Measurements from ENCODE around the gene THADA. TPM values are rescaled to one million over a fixed set of nuclear protein-coding genes. Genes with fewer than 3 reads are reported as not detected.
"Not testable (repeated sequence)": the region's sequence is repeated elsewhere in the genome, so short reads cannot be mapped to it uniquely, and the experiment has no call there.

THADA gene
- polyA plus RNA-seq (2013, experiment 1 of 2; ENCODE audit: insufficient read length) = 20.6 TPM
- polyA plus RNA-seq (2013, experiment 2 of 2; ENCODE audit: insufficient read length) = 24.2 TPM

DNA sequence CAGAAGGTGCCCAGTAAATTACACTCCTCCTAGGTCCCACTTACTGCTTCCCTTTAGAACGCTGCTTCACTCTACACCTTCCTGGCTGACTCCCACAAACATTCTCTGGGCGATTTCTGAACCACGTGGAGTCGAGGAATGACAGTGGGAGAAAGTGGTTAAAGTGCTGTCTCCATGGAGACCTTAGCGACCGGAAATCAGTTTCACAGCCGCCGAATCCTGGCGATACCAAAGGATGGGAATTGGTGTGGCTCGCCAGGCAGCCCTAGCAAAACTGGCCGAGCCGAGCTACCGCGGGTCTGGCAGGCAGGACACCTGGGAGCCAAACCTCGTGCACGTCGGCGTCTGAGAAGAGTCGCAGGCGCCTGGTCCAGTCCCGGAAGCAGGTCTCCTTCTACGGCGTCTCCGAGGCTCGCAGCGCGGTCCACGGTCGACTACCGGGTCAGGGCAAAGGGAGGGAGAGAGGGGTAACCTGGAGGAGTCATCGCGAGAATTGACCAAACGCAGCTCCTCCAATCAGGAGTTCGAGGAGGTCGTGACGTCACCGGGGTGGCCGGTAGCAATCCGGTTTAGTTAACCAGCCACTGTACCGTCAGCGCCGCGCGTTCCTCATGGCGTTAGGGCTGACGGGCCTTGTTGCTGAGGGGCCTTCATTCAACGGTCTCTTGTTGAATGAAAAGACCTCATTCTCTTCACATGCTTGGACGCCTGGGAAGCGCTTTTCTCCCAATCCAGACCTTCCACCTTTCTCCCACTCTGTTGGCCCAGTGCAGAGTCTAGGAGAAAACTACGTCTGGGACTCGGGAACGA lies at the start of gene THADA:
TSS of gene THADA (minus strand) at position 436 of the 810 bp plus-strand sequence. CDS start 3,646 bp downstream, outside the sequence.
- DNase-seq = peak; percentile 99

DNA sequence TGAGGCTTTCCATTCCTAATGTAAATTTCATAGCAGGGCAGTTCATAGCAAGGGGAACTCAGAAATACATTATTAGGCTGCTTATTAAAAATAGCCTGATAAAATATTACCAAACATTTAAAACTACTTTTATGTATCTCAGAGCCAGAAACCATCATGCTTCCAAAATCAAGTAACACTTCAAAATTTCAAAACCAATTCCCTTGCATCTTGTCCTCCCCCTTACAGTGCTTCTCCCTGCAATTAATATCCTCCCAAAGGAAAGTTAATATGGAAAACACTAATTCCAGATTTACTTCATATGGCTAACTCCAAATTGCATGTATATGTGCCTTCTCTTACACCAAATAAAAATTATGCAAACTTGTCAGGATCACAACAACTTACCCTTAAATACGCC lies 47.8 kb upstream of the THADA start:
- DNase-seq = no peak

GRCh38 chr2:43642363-43642762 lies 46.5 kb upstream of the THADA start:
- no peak for DNase-seq

GRCh38 chr2:43637030-43637803 lies 41.4 kb upstream of the THADA start, which contains the start of gene PLEKHH2:
Gene PLEKHH2, plus strand, starts transcription at chr2:43637260. Its CDS starts 7,414 bp downstream, at chr2:43644674.
- peak; percentile 83 for DNase-seq

DNA sequence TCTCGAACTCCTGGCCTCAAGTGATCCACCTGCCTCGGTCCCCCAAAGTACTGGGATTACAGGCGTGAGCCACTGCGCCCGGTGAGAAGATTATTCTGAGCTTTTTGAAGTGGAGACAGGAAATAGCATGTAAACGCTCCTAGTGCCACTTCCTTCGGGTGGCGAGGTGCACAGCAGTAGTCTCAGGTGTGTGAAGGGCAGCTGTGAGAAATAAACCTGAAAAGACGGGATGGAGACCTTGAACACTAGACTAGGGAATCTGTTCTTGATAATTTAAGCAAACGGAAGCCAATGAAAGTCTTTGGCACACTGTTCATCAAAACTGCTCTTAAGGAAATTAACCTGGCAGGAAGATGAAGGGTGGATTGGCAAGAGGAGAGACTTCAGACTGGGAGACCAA lies 40.8 kb upstream of the THADA start:
- DNase-seq = no peak

GRCh38 chr2:43636153-43636552 lies 40.3 kb upstream of the THADA start:
- not testable (repeated sequence) for DNase-seq

GRCh38 chr2:43634604-43635306 lies 38.9 kb upstream of the THADA start:
- peak; percentile 82 for DNase-seq

DNA sequence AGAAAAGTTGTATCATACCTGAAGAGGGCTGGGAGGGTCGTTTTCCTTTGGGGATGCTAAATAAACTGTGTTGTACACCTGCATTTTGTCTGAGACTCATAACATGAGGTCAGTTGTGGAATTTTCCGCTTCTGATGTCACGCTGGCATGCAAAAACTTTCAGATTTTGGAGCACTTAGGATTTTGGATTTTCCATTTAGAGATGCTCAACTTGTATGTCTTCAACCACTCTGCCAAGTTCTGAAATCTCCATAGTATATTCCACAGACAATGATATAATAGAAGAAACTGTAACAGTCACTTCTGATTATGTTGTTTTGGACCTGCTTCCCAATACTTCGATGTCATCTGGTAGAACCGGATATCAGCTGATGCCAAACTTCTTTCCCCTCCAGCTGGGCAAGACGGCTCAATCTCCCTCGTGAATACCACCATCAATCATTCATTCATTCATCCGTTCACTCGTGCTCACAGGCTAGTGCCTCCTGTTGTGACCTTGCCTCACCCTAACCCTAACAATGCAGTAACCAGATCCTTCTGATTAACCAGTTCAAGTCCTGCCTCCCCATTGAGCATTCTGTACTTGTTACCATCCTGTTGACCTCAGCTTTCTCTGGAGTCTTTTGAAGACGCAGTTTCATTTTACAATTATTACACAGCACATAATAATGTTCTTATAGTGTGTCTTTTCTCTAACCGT lies 35.9 kb upstream of the THADA start:
- DNase-seq = no peak

- DNase-seq = no peak
Measured at GRCh38 chr2:43622931-43623451, 27.2 kb upstream of the THADA start.

DNA sequence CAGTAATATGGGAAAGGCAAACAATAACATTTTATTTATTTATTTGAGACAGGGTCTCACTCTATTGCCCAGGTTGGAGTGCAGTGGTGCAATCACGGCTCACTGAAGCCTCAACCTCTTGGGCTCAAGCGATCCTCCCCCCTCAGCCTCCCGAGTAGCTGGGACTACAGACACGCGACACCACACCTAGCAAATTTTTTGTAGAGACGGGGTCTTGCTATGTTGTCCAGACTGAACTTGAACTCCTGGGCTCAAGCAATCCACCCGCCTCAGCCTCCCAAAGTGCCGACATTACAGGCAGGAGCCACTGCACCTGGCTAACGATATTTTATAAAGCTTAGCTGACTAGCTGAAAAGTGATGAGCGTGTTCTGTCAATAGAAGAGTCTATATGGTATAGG lies 23.7 kb upstream of the THADA start:
- no peak for DNase-seq

DNA sequence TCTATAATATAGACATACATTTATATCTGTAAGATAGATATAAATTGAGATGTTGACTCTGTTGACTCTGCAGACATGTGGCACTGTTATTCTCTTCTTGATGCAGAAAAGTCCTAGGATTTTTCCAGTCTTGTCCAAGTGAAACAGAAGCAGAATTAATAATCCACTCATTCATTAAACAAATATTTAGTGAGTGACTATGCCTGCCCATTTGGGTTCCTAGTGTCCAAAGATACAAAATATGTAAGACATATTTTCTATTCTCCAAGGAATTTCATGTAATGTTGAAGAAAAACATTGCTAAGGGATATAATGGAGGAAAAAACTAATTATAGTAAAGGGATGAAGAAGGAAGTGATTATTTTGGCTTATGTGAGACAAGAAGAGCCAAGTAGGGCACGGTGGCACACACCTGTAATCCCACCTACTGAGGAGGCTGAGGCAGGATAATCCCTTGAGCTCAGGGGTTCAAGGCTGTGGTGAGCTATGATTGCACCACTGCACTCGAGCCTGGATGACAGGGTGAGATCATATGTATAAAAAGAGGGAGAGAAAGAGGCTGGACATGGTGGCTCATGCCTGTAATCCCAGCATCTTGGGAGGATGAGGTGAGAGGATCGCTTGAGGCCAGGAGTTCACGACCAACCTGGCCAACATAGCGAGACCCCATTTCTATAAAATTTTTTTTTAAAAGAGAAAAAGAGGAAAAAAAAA lies 21.3 kb upstream of the THADA start:
- DNase-seq = peak; percentile 80

- no peak for DNase-seq
Measured at GRCh38 chr2:43612944-43613343, 17.1 kb upstream of the THADA start.

DNA sequence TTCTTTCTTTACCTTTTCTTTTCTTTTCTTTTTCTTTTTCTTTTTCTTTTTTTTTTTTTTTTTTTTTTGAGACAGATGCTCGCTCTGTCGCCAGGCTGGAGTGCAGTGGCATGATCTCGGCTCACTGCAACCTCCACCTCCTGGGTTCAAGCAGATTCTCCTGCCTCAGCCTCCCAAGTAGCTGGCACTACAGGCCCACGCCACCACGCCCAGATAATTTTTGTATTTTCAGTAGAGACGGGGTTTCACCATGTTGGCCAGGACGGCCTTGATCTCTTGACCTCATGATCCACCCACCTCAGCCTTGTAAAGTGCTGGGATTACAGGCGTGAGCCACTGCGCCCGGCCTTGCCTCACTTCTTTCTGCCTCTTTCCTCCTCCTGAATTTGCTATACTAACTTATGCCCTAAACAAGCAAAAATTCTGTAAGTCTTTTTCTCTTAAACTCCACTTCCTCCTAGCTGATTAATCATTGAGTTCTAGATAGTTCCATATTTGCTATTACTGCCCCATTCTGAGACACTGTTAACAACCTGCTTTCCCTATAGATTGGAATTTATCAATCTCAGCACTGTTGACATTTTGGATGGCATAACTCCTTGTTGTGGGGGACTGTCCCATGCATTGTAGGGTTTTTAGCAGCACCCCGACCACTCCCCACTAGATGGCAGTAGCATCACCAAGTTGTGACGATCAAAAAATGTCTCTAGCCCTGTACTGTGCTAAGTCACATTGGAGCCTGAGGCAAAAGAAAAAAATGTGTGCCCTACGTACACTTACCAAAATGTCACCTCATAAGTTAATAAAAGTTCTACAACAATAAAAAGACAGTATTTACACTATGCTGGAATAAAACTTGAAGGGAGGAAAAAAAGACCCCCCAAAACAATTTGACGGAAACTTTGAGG lies 16.4 kb upstream of the THADA start:
- DNase-seq = peak; percentile 74

DNA sequence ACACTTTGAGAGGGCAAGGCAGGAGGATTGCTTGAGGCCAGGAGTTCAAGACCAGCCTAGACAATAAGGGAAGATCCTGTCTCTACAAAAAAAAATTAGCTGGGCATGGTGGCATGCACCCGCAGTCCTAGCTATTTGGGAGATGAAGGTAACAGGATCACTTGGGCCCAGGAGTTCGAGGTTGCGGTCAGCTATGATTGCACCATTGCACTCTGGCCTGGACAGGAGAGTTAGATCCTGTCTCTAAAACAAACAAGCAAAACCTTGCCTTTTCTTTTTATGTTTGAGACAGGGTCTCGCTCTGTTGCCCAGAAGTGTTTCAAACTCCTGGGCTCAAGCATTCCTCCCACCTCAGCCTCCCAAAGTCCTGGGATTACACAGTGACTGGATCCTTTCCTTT lies 14.5 kb upstream of the THADA start:
- DNase-seq = no peak

DNA sequence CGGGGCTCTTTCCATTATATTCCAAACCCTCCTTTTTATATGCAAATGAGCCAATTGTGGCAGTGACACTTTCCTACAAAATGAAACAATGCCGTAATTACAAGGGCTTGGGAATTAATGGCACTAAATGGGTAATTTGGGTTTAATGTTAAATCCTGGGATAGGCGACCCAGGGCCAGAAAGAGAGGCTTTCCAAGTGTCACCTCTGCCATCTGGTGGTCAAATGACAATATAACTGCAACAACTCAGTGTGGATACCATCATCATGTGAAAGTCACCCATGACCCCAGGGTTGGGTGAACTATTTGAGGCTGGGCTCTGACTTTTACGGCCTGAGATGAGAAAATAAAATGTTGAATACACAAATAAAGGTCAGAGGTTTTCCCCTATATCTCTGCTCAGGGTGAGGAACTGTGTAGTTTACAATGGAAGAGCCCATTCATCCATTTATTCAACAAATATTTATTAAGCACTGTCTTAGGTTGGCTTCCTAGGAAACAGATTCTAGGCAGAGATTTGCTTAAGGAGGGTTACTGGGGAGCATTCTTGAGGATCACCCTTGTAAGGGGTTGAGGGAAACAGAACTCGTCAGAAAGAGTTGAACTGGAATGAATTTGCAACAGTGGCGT lies 13.6 kb upstream of the THADA start:
- peak; percentile 59 for DNase-seq

- no peak for DNase-seq
Measured at GRCh38 chr2:43605851-43606250, 10.0 kb upstream of the THADA start.

DNA sequence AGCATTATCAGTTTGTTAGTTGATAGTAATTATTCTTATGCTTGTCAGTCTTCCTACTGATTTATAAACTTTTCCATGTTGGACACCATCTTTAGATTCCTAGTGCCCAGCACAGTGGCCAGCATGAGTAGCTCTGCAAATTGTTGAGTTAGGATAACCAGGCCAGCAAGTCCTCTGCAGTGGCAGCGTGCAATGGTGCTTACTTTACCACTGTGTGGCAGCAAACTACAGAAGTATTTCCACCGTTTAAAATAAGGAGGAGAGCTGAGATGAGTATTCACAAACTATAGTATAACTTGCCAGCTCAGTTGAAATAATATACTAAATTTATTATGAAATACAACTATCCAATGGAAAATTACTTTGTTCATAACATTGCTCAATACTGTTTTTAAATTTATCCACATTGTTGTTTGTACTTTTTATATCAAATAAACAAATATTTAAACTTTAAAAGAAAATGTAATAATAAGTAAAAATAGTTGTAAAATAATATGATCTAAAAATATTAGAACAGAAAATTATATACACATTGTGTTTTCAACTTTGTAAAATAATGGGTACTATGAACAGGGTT lies 9.3 kb upstream of the THADA start:
- peak; percentile 52 for DNase-seq

- no peak for DNase-seq
Measured at GRCh38 chr2:43604674-43605073, 8.8 kb upstream of the THADA start.

DNA sequence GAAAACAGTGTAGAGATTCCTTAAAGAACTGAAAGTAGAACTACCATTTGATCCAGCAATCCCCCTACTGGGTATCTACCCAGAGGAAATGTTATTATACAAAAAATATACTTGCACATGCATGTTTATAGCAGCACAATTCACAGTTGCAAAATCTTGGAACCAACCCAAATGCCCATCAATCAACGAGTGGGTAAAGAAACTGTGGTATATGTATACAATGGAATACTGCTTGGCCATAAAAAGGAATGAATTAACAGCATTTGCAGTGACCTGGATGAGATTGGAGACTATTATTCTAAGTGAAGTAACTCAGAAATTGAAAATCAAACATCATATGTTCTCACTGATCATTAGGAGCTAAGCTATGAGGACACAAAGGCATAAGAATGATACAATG lies 4.8 kb upstream of the THADA start:
- not testable (repeated sequence) for DNase-seq

Measured in fibroblast of skin of back (primary cell).